Stomach (tissue), 9 donors: ENCODE measurements around the gene TMCC2. TPM values are rescaled to one million over a fixed set of nuclear protein-coding genes. Genes with fewer than 3 reads are reported as not detected.

ENCODE experiments used
- DNase-seq, 2 donors: peaks; one replicate each; pipeline versions ENCODE4 v3.0.0 to v3.0.0-alpha.2; 2013 to 2019
- H3K27ac ChIP-seq, 5 donors: fragments of 200-600 bp in 4 of 5; sonication (generic) in 4 of 5; one replicate each; pipeline ENCODE4 v1.5.1; 2013 to 2019; ENCODE audit warnings: mild to moderate bottlenecking in 1 of 5, moderate library complexity in 1 of 5
- H3K27me3 ChIP-seq, 3 donors: fragments of 200-600 bp; sonication (generic); one replicate each; pipeline ENCODE4 v1.5.1; 2017 to 2019; ENCODE audit warnings: mixed run types in 1 of 3
- H3K36me3 ChIP-seq, 4 donors: fragments of 200-600 bp; sonication (generic); 1 replicate in 3 of 4; 2 replicates in 1 of 4; pipeline ENCODE4 v1.5.1; 2016 to 2019
- H3K4me1 ChIP-seq, 4 donors: fragments of 200-600 bp; sonication (generic); one replicate each; pipeline ENCODE4 v1.5.1; 2016 to 2019
- H3K4me3 ChIP-seq, 4 donors: fragments of 200-600 bp; sonication (generic) in 3 of 4; one replicate each; pipeline ENCODE4 v1.5.1; 2016 to 2019; ENCODE audit warnings: mild to moderate bottlenecking in 1 of 4
- H3K9me3 ChIP-seq, 4 donors: fragments of 200-600 bp; sonication (generic); one replicate each; pipeline ENCODE4 v1.5.1; 2016 to 2019
- CTCF ChIP-seq, 7 experiments: fragments of 450-650 bp in 4 of 7; fragments of 200-600 bp in 3 of 7; sonication (generic) in 3 of 7; IDR thresholded peaks; one replicate each; pipeline ENCODE4 v1.5.1; 2016 to 2019; ENCODE audit warnings: antibody characterized with exemption in 7 of 7, control low read depth in 2 of 7, mild to moderate bottlenecking in 1 of 7
- EP300 ChIP-seq: sonication (generic); formaldehyde crosslinking; IDR thresholded peaks from one replicate; pipeline ENCODE4 v1.6.1; 2017; ENCODE audit warnings: antibody characterized with exemption
- POLR2A ChIP-seq, 4 donors: fragments of 450-650 bp; IDR thresholded peaks; one replicate each; pipeline ENCODE4 v1.6.1; 2016; ENCODE audit warnings: antibody characterized with exemption in 4 of 4, control low read depth in 2 of 4, mild to moderate bottlenecking in 1 of 4, moderate library complexity in 1 of 4
- POLR2AphosphoS5 ChIP-seq, 3 donors: sonication (generic); formaldehyde crosslinking; IDR thresholded peaks; one replicate each; pipeline ENCODE4 v1.6.1; 2016; ENCODE audit warnings: antibody characterized with exemption in 3 of 3
- WGBS, 5 donors: extraction: QIAGEN DNeasy Blood & Tissue Kit in 3 of 5; methylation state at CpG; one replicate each; pipeline versions ENCODE4 v1.1.5 to v1.1.7; 2013 to 2018; 5-methylcytosine and 5-hydroxymethylcytosine counted together
- intact Hi-C: fragments of 100-400 bp; cut with DNase I; formaldehyde crosslinking; loops from one replicate; pipeline ENCODE4 v1.15.1; 2023; ENCODE audit warnings: low total_unique reads
- polyA plus RNA-seq, 3 donors: library from polyadenylated mRNA; stranded (reverse); fragments of 200-250 nt; gene quantifications; one replicate each; pipeline ENCODE4 v1.2.3, GENCODE V29; 2013
- total RNA-seq, 5 donors: library from RNA; depleted of rRNA; stranded (reverse); fragments of >200 nt; gene quantifications; one replicate each; pipeline versions ENCODE4 v1.1.0 to v1.2.3, GENCODE V29; 2014 to 2016
- donor health status: healthy with polysubstance abuse.
- donor health status: Bipolar disorder and iron deficiency.
- donor health status: healthy.

TMCC2 gene
- total and polyA plus RNA-seq, 8 donors = 0.45 to 3.1 (median 1.5) TPM; not detected in 2

DNA sequence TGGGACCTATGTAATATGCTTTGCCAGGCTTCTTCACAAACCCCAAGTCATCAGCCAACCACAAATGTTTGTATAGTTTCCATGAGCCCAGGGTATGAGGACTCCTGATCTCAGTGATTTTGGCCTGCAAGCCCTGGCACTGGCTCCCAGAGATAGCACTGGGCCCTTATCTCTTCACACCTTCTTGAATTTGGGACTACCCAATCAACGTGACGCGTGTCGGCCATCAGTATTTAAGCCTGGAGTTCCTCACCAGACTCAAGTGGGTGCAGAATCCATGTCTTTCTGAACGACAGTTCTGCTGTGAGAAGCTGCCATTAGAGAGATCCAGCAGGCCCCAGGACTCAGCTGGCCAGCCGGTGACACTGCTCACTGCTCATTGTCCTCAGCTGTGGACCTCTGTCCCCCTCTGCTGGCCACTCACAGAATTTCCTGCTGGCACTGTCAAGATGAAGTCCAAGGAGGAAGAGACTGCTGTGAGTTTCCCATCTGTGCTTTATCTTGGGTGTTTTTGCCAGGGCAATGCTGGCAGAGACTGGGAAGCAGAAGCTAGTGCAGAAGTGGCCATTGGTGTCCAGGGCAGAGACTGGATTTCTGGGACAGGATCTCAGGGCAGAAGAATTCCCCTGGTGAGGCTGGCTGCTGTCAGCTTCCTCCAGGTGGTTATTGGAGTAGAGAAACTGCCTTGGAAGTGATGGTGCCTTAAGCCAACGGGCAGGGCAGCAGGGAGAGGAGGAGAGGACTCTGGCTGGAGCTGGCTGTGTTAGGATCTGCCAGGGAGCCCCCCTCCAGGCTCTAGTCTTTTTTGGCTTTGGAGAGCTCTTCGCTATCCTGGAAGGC, 28.4 kb downstream of the TMCC2 start:
- peak; percentile 92 to 96 for DNase-seq
- Histone ChIP-seq H3K9me3 (no peaks in the 10 kb centered on the region), H3K27me3 (no peaks in the 10 kb centered on the region), H3K27ac (peak overlapping the region in 1 of 5 donors; percentile 28), H3K36me3 (no peaks in the 10 kb centered on the region), H3K4me1 (peaks cover 11 to 31% (median 15%) of the 10 kb centered on the region in 4 donors), H3K4me3 (no peak overlapping the region)
- 21 to 41% (median 27%) methylated on average over 4 to 8 of the region's 8 CpGs for WGBS, 5 donors
- TF ChIP-seq EP300 (peak; percentile 11), CTCF (IDR thresholded peaks at IDR 0.05) (peak in 6 of 7 experiments; percentile 67 to 98 (median 94)), POLR2AphosphoS5 (IDR thresholded peaks at IDR 0.05) (peak in 1 of 3 donors; percentile 53), POLR2A (IDR thresholded peaks at IDR 0.05) (no peak)
- intact Hi-C loops = loop anchor here (10.0 kb wide), 2 partner anchors 131 to 281 kb away; partner anchors contain the start of gene RBBP5

- H3K36me3 ChIP-seq = no peaks in the 10 kb centered on the region
- no peaks in the 10 kb centered on the region for H3K27me3 ChIP-seq
- intact Hi-C loops = loop anchor here (10.0 kb wide), 2 partner anchors 132 to 282 kb away; partner anchors contain the start of gene RBBP5
- no peak overlapping the region for H3K4me3 ChIP-seq
- H3K9me3 ChIP-seq = no peaks in the 10 kb centered on the region
- TF ChIP-seq POLR2A (IDR thresholded peaks at IDR 0.05) = no peak
- no peak for TF ChIP-seq POLR2AphosphoS5 (IDR thresholded peaks at IDR 0.05)
- no peak for TF ChIP-seq EP300
- TF ChIP-seq CTCF (IDR thresholded peaks at IDR 0.05) = no peak
- H3K4me1 ChIP-seq = peaks cover 11 to 37% (median 19%) of the 10 kb centered on the region in 4 donors
- no peak for DNase-seq
- 83 to 93% (median 90%) methylated on average over 14 to 19 of the region's 19 CpGs for WGBS, 5 donors
- H3K27ac ChIP-seq = no peak overlapping the region
Measured at GRCh38 chr1:205256951-205257625, 29.3 kb downstream of the TMCC2 start.

DNA sequence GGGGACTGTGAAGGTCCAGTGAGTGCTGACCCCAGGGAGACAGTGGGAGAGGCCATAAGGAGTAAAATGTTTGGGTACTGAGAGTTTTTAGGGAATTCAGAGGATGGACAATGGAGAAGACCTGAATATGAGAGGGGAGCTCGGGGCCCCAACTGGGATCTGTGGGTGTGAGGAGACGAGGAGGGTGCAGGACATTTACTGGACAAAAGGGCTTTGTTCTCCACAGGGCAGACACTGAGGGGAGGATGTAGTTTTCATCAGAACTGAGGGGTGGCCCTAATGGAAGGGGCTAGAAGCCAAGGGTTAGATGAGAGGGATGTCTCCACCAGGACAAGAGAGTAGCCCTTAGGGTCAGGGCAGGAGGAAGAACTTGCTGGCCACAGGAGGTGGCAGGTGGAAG, 30.0 kb downstream of the TMCC2 start:
- Histone ChIP-seq H3K4me3 (no peak overlapping the region), H3K27ac (no peak overlapping the region), H3K4me1 (peaks cover 11 to 41% (median 23%) of the 10 kb centered on the region in 4 donors), H3K9me3 (no peaks in the 10 kb centered on the region), H3K36me3 (no peaks in the 10 kb centered on the region), H3K27me3 (no peaks in the 10 kb centered on the region)
- no peak for DNase-seq
- 46 to 85% (median 69%) methylated on average over 2 of the region's 2 CpGs for WGBS, 5 donors
- intact Hi-C loops = loop anchor here (10.0 kb wide), 2 partner anchors 133 to 283 kb away; partner anchors contain the start of gene RBBP5
- TF ChIP-seq POLR2A (IDR thresholded peaks at IDR 0.05) (no peak), CTCF (IDR thresholded peaks at IDR 0.05) (no peak), EP300 (no peak), POLR2AphosphoS5 (IDR thresholded peaks at IDR 0.05) (no peak)

- peaks cover 11 to 45% (median 23%) of the 10 kb centered on the region in 4 donors for H3K4me1 ChIP-seq
- intact Hi-C loops = loop anchor here (10.0 kb wide), 2 partner anchors 133 to 283 kb away; partner anchors contain the start of gene RBBP5
- no peak for DNase-seq
Measured at GRCh38 chr1:205258261-205258691, 30.5 kb downstream of the TMCC2 start.

More at GRCh38 chr1:205258261-205258691, 30.5 kb downstream of the TMCC2 start:
- Histone ChIP-seq H3K36me3 (no peaks in the 10 kb centered on the region), H3K27me3 (no peaks in the 10 kb centered on the region), H3K27ac (no peak overlapping the region), H3K4me3 (no peak overlapping the region), H3K9me3 (no peaks in the 10 kb centered on the region)
- 71 to 79% (median 76%) methylated on average over 7 of the region's 7 CpGs for WGBS, 5 donors
- TF ChIP-seq POLR2A (IDR thresholded peaks at IDR 0.05) (no peak), POLR2AphosphoS5 (IDR thresholded peaks at IDR 0.05) (no peak), CTCF (IDR thresholded peaks at IDR 0.05) (no peak), EP300 (no peak)
